Right lung (tissue), 5 donors: ENCODE results near the gene PHF19. TPM values are rescaled to one million over a fixed set of nuclear protein-coding genes. Genes with fewer than 3 reads are reported as not detected.

Experiments used
- DNase-seq, 2 donors: peaks; one replicate each; pipeline ENCODE4 v3.0.0-alpha.2; 2013
- polyA plus RNA-seq, 5 donors: library from polyadenylated mRNA; unstranded; fragments of 120-200 nt; gene quantifications; one replicate each; pipeline versions ENCODE4 v1.2.1 to v1.2.3, GENCODE V29; 2013; ENCODE audit warnings: inconsistent platforms in 1 of 5, low replicate concordance in 1 of 5; ENCODE audit not compliant: insufficient read length in 5 of 5, insufficient read depth in 1 of 5

PHF19 gene
- polyA plus RNA-seq, 5 donors, result 39.1 to 56.8 (median 45.6) TPM

- no peak for DNase-seq
Observed at GRCh38 chr9:120875643-120875953, 1.4 kb downstream of the PHF19 start.

GRCh38 chr9:120875195-120875565 is 1.8 kb downstream of the PHF19 start:
- DNase-seq, result no peak

GRCh38 chr9:120874226-120875194 is 2.5 kb downstream of the PHF19 start:
- DNase-seq, result no peak

DNA sequence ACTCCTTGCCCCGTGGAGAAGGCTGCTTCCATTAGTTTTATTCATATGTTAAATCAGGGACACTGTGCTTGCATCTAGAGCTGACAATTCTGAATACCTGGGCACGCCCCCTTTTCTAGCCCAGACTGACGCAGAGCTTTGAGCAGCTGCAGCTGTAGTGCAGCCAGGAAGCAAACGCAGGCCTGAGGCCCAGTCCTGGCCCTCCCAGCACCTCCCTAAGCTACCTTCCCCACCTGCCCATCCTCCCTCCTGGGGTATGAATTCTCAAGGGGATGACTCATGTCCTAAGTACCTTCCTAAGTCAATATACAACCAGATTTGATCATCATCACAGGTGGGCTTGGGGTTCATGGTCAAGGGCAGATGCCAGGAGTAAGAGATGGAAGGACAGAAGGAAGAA is 3.5 kb downstream of the PHF19 start:
- no peak for DNase-seq

DNA sequence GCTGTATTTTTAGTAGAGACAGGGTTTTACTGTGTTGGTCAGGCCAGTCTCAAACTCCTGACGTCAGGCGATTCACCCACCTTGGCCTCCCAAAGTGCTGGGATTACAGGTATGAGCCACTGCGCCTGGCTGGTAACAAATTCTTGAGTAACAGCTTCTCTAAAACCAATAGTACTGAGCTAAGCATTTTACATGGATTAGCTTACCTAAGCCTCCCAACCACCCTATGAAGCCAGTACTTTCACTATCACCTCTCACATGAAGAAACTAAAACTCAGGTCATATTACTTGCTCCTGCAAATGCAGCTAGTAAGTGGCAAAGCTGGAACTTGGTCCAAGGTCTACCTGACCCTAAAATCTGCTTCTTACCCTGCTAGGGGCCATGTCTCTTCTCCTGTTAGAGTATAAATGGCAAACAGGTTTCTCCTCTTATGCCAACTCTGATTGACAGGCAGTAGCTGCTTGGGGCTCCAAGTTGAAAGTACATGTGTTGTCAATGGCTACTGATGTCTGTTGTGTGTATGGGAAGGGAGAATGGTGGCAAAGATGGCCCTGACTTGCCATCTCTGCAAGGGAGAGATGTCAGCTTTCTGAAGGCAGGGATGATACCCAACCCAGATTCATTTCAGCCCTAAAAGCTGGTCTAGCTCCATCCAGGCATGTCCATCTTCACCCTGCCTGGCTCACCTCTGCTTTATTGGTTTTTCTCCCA is 4.0 kb downstream of the PHF19 start:
- DNase-seq, result no peak

DNA sequence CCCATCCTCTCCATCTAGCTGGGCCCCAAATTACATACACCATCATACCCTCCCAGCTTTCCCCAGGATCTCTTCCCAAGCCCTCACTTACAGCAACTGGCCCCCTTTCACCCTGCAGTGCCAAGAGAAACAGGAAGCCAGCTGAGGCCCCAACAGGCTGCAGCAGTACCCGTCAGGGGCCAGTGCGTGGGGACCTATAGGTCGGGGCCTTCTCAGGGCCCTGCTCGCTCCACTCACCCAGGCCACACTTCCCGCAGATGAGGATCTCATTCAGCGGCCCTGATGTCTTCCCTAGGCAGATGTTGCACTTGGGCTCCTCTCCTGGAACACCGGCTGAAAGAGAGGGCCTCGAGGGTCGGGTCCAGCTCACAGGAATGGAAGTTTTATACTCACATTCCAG is 6.8 kb downstream of the PHF19 start:
- DNase-seq, result no peak

DNA sequence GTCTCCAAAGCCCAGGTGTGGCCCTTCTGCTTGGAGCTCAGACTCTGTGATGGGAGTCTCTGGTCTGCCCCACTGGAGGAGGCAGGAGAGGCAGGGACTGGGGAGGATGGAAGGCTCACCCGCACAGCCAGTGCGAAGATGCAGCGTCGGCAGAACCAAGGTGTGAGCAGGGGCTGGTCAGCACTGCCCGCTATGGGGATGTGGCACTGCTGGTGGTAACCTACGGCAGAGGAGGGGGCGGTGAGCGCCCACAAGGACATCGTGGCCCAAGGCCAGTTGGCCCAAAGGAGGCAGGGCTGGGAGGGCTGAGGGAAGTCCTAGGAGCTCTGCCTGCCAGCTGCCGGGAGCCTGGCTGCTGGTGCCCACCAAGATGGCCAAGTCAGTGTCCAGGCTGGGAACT is 7.3 kb downstream of the PHF19 start:
- DNase-seq, result no peak

GRCh38 chr9:120869360-120869687 is 7.7 kb downstream of the PHF19 start:
- DNase-seq, result no peak

- DNase-seq, result peak; percentile 92
Observed at GRCh38 chr9:120868676-120869359, 8.2 kb downstream of the PHF19 start.

DNA sequence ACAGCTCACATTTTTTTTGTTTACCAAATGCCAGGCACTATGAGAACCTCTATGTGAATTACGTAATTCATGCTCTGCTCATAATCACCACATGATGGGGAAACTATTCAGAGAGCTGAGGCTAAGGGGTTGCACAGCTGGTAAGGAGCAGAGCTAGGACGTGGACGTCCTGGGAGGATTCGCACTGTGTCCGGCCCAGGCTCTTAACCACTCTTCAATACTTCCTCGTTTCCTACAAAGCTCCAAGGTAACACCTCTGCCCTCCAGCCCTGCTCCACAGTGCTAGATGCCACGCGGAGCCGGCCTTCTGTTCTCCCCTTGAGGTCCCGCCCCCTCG is 8.7 kb downstream of the PHF19 start:
- DNase-seq, result no peak

DNA sequence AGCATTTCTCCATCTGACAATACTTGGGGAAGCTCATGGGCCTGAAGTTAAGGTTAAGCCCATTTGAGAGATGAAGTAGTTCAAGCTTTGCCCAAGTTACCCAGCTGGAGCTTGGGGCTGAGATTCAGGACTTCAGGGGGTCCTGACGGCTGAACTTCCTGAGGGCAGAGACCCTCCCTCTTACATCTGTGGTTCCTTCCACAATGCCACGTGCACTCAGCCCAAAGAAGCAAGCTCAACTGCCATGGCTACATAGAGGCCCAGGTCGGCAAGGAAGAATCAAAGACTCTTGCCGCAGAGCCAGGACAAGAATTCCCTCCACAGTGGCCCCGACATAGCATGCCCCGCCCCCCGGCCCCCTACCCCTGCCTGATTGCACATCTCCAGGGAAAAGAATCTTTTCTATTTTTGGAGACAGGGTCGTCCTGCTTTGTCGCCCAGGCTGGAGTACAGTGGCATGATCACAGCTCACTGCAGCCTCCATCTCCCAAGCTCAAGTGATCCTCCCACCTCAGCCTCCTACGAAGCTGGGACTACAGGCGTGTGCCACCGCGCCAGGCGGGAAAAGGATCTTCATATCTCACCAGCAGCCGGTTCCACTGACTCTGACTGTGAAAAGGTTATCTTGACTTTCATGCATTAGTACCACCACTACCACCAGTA is 9.2 kb downstream of the PHF19 start:
- no peak for DNase-seq

DNA sequence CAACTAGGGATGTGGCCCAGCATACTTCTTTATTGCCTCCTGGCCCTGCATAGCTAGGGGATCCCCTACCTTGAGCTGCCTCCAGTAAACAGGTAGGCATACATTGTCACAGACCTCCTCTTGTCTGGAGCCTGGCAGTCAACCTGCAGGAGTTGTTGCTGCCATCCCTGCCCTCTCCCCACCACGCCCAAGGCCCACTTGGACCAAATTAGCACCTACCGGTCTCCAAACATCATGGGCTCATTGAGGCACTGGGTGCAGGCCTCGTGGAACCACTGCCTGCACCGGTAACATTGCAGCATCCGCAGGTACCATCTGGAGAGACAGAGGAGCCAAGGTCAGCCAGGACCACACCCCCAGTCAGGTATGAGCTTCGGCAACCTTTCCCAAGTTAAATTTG is 10.3 kb downstream of the PHF19 start:
- DNase-seq, result no peak

GRCh38 chr9:120865809-120866208 is 11.2 kb downstream of the PHF19 start:
- DNase-seq, result peak in 1 of 2 donors; percentile 23

GRCh38 chr9:120865176-120865575 is 11.8 kb downstream of the PHF19 start:
- DNase-seq, result no peak

DNA sequence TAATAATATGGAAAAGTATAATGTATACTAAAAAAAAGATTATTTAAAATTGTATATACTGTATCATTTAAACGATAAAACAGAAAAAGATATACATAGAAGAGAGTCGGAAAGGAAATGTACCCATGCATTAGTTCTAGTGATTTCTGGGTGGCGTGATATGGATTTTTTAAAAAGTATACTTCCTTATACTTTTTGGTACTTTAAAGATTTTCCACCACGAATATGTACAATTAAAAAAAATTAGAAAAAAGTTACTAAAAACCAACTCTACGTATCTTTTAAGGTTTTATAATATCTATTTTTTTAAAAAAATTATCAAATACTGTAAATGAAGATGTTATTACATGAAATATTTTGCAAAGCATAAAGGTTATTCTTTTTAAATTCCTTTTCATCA is 12.3 kb downstream of the PHF19 start:
- DNase-seq, result no peak

GRCh38 chr9:120863833-120864232 is 13.2 kb downstream of the PHF19 start:
- no peak for DNase-seq

DNA sequence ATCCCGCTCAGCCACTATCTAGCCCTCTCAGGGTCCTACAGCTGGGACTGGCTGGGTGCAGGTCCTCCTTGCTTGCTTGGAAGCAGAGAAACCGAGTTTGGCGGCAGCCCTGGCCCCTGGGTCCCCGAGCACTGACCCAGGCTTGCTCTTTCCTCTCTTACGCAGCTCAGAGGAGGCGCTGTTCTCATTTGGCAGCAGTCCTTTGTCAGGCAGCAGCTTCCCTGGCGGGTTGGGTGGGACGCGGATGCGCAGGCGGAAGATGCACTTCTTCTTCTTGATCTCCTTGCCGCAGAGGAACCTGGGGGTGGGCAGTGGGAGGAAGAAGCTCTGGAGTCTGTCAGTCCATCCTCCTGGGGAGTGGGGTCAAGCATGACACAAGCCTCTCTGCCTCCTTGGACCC is 14.5 kb downstream of the PHF19 start:
- no peak for DNase-seq

- DNase-seq, result no peak
Observed at GRCh38 chr9:120861935-120862334, 15.1 kb downstream of the PHF19 start.

DNA sequence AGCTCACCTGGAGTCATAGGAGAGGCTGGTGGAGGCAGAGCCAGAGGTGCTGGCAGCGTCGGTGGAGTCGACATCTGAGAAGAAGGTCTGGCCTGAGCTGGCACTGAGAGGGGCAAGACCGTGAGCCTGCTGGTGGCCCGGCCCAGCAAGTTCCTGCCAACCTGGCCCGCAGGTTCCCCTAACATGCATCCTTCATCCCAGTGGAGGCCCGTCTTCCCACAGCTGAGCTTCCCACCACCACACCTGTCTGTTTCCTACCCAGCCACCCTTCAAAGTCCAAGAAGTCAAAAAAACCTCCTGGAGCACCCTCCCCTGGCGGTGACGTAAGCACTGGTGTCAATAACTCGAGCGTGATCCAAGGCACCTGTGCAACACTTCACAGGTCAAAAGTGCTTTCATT is 16.9 kb downstream of the PHF19 start:
- no peak for DNase-seq

DNA sequence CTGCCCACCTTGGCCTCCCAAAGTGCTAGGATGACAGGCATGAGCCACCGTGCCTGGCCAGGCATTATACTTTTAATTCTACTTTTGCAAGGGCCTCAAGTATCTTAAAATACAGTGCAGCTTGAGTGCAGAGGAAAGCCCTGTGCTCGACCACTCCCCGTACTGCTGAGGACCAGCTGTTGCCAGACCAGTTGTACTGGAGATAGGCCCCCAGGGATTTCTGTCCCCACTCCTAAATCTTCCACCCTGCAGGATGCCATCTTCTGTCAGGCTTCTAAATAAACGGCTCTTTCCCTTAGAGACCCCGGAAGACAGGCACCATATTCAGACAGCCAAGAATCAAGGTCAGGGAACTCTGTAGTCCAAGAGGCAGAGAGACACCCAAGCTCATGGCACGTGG is 17.6 kb downstream of the PHF19 start:
- DNase-seq, result no peak

DNA sequence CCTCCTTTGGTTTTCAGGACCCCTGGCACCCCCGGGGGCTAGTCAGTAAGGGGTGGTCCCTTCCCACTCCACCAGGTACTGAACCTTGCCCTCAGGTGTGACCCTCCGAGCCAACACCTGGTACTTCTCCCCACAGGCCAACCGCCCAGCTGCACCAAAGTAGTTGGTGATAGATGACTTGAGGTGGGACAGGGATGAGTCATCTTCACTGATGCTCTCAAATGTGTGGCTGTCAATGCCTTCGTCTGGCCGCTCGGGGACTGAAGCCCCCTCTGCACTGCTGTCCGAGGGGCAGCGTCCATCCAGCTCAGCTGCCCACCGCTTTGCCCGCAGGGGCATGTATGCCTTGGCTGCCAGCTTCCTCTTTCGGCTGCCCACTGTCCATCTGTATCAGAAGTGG is 19.1 kb downstream of the PHF19 start:
- DNase-seq, result no peak

DNA sequence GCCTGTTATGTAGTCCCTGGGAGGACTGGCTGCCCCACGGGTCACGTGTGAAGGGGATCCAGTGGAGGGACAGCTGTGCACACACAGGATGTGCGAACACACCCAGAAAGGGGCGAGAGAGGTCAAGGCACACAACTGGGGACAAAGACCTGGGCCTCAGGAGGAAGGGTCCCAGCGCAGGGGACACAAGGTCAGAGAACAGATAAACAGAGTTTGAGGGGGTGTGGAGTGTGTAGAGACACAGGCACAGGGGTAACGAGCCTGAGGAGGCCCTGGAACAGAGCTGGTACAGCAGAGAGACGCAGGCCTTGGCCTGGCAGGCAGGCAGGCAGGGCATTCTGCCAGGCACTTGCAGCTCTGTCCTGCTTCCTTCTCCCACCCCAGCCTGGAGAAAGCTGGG is 19.5 kb downstream of the PHF19 start:
- no peak for DNase-seq

DNA sequence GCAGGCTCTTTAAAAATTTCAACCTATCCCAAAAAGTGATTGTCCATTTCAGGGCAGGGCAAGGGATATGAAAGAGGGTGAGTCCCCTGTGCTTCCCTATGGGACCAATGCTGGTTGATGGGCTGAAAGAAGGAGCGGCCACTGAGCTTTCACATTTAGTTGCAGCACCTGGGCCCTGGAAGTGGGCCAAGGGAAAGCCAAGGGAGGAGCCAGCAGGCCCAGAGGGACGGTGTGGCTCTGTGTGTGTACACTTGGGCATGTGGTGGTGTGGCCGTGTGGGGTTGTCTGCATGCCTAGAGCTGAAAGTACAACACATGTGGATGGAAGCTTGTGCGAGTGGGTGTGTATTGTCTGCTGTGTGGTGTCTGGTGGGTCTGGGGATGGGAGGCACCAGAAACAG is 20.3 kb downstream of the PHF19 start:
- DNase-seq, result no peak
